Measurements from ENCODE around the gene GDPD5. TPM values are rescaled to one million over a fixed set of nuclear protein-coding genes. Genes with fewer than 3 reads are reported as not detected.

The GDPD5 gene
- total RNA-seq, 1 experiment from 2014 or later, result 7.8 TPM

DNA sequence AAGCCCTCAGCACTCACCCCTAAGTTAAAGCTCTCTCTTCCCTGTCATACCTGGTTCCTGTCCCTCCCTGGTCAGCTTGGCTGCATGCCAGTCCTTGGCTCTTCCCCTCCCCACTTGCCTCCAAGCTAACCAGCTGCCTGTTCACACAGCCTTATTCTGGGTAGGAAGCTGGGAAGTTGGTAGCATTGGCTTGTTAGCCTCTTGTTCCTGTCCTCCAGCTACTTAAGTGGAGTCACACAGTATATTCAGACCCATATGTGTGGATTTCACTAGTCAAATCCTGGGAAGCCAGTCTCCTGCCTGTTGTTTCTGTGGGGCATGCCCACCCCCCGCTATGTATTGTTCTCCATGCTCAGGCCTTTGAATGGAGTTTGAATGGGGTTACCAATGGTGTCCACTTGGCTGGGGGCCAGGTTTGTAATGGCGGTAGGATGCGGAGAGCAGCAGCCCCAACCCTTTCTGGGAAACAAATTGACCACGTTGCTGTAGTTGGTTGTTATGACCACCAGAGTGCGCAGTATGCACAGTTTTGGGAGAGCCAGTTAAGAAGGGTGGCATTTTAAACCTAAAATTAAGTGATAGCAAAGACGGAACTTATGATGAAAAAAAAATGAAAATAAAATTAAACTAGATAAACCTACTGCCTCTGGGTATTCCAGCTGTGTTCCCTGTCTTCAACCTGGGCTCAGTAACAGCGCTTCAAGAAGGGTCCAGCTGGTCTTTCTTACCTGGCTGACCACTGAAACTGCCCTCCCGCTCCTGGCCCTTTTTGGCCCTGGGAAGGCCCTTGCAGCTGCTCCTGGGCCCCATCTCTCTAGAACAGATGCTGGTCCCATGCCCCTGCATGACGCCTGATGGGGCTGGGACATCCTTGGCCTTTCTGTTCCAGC lies 137.1 kb downstream of the GDPD5 start:
- Histone ChIP-seq H2BK12ac (ENCODE audit: insufficient read length, low read depth, low read length) (no peak overlapping the region), H3K18ac (ENCODE audit: insufficient read length, low read depth, low read length) (no peak overlapping the region), H3K4me2 (ENCODE audit: insufficient read depth, insufficient read length, low read length) (no peak overlapping the region), H3K9me3 (ENCODE audit: control insufficient read depth, low read depth, low read length) (no peaks in the 10 kb centered on the region), H3K56ac (ENCODE audit: insufficient read length, low read depth, low read length) (no peak overlapping the region), H3K9ac (ENCODE audit: extremely low read depth, insufficient read length, low read length) (no peak overlapping the region), H3K14ac (ENCODE audit: insufficient read depth, low read length) (no peak overlapping the region), H3K4ac (ENCODE audit: low read depth, low read length) (no peak overlapping the region), H3K79me1 (ENCODE audit: insufficient read depth, low read depth, low read length, poor library complexity, severe bottlenecking) (no peaks in the 10 kb centered on the region), H4K8ac (replicated peaks; ENCODE audit: insufficient read length, low read depth, low read length) (no peak overlapping the region), H4K5ac (ENCODE audit: insufficient read length, low read depth, low read length) (no peak overlapping the region), H3K27me3 (ENCODE audit: insufficient read depth, low read length) (no peaks in the 10 kb centered on the region), H3K79me2 (ENCODE audit: insufficient read depth, low read length) (no peaks in the 10 kb centered on the region), H2BK20ac (ENCODE audit: low read depth, low read length, poor library complexity, severe bottlenecking) (no peak overlapping the region), H2BK5ac (ENCODE audit: insufficient read length, low read length) (no peak overlapping the region), H4K20me1 (ENCODE audit: control insufficient read depth, insufficient read depth, insufficient read length) (no peaks in the 10 kb centered on the region), H2AK5ac (ENCODE audit: insufficient read length, low read length) (no peak overlapping the region), H2AFZ (ENCODE audit: low read length) (peak overlapping the region; percentile 88), H2BK120ac (ENCODE audit: low read depth, low read length, poor library complexity, severe bottlenecking) (no peak overlapping the region), H2BK15ac (ENCODE audit: low read depth, low read length) (no peak overlapping the region), H3K23ac (ENCODE audit: insufficient read length, low read depth, low read length) (no peak overlapping the region), H3K4me1 (ENCODE audit: insufficient read depth, low read length) (no peaks in the 10 kb centered on the region; the same call in 1 of the 2 replicates), H4K91ac (ENCODE audit: insufficient read length, low read depth, low read length) (no peak overlapping the region), H3K23me2 (ENCODE audit: insufficient read length, low read depth, low read length, poor library complexity, severe bottlenecking) (no peaks in the 10 kb centered on the region), H3K27ac (ENCODE audit: insufficient read length, low read depth, low read length) (no peak overlapping the region), H3T11ph (ENCODE audit: low read length) (no peak overlapping the region)
- TF ChIP-seq, protein P1, sequence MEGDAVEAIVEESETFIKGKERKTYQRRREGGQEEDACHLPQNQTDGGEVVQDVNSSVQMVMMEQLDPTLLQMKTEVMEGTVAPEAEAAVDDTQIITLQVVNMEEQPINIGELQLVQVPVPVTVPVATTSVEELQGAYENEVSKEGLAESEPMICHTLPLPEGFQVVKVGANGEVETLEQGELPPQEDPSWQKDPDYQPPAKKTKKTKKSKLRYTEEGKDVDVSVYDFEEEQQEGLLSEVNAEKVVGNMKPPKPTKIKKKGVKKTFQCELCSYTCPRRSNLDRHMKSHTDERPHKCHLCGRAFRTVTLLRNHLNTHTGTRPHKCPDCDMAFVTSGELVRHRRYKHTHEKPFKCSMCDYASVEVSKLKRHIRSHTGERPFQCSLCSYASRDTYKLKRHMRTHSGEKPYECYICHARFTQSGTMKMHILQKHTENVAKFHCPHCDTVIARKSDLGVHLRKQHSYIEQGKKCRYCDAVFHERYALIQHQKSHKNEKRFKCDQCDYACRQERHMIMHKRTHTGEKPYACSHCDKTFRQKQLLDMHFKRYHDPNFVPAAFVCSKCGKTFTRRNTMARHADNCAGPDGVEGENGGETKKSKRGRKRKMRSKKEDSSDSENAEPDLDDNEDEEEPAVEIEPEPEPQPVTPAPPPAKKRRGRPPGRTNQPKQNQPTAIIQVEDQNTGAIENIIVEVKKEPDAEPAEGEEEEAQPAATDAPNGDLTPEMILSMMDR (conservative IDR thresholded peaks at IDR 0.05), result peak; percentile 89
- Mint-ChIP-seq H3K9me3 (no peaks in the 10 kb centered on the region), H3K36me3 (ENCODE audit: insufficient read depth in 1 of 3, low read depth in 3 of 3) (no peaks in the 10 kb centered on the region), H3K27ac (no peak overlapping the region), H3K4me1 (peaks cover 2 to 5% of the 10 kb centered on the region in 2 experiments; a peak in 3 of 4 replicates), H3K4me3 (no peak overlapping the region), H3K27me3 (ENCODE audit: low read depth) (no peaks in the 10 kb centered on the region; the same call in 1 of the 2 replicates)
- peak; percentile 86 for DNase-seq
- no CpG with 5 or more reads among the region's 9 CpGs for WGBS (ENCODE audit: extremely low coverage, insufficient read length, low lambda C conversion rate)
